NCI-H1694 (cell line): ENCODE data around the gene UTS2B.
A peak's percentile ranks its signal among the peaks of the same experiment; 100 is the strongest.

ENCODE experiments used
- DNase-seq: peaks from one replicate; lab custom pipeline; 2025; lab: John Stamatoyannopoulos, UW

Gene UTS2B

DNA sequence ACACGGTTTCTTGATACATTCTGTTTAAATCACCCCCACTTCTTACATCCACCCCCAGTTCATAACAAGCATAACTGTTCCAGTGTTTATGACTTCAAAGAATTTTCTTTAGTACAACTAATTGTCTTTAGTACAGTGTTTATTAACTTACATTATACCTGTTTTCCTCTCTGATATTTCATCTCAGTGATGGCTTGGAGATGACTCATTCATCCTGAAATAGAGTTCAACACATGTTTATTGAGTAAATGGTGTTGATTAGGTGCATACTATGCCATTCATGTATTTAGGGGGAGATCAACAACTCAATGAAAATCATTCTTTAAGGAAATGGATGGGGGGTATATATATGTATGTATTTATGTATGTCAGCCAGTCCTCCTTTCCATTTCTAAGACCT is 21.7 kb upstream of the UTS2B start:
- DNase-seq: no peak

DNA sequence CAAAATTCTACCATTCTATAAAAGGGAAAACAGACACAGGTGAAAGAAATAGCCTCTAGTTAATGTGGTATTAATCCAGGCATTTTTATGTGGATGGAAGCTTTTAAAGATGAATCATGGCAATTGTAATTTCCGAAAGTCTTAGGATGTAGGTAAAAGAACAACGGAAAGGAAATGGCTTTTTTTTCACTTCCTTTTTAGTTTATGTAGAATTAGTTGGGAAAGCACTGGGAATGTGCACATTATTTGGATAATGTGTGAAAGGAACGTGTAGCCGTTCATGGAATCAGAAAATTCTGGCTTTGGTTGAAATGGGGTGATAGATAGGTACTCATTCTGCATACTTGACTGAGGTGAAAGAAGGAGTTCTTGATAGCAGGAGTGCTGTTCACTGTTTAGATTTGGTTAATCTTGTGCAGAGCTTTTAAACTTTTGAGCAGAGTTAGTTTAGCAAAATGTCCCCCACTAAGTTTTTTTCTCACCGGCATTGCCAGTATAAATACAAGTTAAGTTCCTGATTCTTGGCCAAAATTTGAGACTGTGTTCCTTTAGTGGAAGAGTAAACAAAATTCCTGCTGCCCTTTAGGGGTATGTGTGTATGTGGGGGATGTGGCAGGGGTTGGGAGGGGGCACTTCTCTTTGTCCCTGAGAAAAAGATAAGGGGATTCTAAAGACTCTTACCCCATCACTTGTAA is 20.2 kb upstream of the UTS2B start:
- DNase-seq: no peak

DNA sequence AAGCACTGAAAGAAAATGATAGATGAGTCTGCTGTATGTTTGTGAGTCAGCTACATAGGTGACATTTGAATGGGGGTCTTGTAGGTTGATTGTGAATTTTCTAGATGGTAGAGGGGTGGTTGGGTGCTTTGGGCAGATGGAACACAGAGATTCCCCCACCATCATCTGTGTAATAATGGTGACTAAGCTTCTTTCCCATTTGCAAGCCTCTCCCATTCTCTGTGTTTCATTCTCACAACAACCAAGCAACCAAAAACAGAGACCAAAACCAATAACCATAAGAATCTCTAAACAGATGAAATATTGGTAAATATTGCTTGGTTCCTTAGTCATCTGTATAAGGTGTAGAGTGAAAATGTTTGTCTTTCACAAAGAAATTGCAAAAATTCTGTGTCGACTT is 17.8 kb upstream of the UTS2B start:
- DNase-seq: no peak

DNA sequence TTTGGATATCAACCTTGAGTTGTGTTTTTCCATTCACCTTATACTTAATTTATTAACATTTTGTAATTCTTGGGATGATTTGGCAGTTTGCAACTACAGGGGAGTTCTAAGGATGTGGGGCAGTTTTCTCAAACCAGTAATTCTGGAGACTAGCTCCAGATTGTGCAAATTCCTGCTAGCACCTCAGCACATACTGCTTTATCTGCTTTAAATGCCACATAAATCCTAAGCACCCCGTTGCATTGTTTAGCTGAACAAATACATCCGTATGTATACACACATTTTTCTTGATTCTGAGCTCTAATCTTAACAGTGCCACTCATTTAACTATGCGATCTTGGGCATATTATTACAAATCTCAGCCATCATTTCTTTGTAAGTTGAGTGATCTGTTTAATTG is 16.9 kb upstream of the UTS2B start:
- no peak for DNase-seq

DNA sequence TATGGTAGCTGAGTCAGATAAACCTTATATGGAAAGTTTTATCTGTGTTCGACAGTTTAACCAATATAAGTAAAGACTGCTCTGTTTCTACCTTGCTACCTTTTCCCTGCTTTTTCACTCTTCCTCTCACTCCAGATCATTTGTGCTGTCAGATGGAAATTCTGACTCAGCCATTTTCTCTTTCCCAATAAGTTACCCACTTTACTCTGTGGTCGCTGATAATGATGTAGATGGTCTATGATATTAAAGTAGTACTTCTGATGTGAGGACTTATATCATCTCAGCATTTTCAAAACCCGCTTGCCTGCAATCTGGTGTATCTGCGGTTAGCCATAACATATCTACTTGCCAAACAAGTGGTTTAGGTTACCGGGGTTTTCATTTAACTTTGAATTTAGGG is 15.0 kb upstream of the UTS2B start:
- no peak for DNase-seq

DNA sequence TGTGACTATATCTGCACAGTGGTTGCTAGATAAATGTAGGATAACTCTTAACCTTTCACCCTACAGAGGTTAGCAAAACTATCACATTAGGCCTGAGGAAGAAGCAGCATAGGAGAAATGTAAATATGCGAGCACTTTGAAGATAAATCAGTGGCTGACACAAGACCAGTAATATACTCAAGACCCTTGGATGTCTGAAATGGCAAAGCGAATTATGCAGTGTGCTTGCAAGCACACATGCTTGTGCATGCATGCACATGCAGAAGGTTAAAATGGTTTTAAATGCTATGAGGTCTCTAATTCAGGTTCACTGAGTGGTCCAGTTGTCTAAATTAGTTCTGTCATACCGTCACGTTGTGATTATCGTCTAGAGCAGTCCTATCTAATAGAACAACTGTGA is 13.6 kb upstream of the UTS2B start:
- no peak for DNase-seq

DNA sequence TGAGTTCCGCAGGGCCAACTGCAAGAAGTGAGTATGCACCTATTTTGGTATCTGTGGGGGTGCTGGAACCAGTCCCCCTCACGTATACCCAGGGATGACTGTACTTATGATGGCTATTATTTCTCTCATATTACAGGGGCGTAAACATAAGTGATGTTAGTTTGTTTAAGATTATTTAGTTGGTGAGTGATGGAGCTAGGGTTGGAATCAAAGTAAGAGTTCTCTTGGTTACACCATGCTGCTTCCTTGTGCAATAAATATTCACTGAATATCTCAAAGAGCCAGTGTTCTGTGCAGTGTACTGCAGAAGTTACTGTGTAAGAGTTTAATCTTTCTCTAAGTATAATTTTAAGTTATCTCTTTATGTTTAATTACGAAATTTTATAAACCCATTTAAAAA is 12.8 kb upstream of the UTS2B start:
- no peak for DNase-seq

DNA sequence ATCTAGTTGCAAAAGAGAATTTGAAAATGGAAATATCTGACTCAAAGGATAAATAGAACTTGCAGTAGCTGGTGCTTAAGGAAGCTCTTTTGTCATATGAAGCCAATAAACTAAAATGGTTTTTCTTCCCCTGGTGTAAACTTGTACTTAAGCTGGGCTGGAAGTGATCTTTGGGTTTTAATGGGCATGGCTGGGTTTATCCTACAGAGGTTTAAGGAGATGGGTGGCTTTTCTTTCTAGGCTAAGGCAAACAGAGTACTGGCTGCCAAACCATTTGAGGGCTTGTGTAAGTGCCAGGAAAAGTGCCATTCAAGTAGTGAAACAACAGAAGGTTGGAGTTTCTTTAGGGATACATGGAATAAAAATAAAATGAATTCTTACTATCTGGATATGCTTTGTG is 12.1 kb upstream of the UTS2B start:
- DNase-seq: no peak

DNA sequence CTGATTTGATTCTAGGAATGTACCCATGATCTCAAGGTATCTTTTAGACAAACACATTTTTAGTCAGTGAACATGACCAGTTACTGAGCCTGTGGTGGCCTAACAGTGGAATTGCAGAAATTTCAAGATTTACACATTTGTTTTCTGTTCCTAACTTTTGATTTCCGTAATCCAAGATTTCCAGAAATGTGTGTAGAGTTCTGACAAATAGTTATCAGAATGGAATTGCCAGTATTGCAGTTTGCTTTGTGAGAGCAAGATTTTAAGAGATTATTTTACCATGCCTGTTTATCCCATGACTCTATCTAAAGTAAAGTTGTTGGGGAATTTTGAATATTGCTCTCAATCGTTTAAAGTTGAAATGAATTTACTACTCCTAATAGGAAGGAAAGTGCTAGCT is 11.7 kb upstream of the UTS2B start:
- no peak for DNase-seq

DNA sequence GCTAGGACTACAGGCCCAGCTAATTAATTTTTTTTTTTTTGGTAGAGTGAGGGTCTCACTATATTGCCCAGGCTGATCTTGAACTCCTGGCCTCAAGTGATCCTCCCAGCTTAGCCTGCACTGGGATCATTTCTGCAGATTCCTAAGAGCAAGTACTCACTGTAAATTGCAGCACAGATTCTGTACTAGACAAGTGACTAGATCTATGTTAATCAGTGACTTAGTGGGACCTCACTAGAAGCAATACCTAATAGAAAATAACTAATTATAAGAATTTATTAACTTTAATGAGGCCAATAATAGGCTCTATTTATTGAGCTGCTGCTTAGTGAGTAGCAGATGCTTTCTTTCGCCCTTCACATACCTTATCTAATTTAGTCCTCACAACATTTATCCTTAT is 10.6 kb upstream of the UTS2B start:
- no peak for DNase-seq

DNA sequence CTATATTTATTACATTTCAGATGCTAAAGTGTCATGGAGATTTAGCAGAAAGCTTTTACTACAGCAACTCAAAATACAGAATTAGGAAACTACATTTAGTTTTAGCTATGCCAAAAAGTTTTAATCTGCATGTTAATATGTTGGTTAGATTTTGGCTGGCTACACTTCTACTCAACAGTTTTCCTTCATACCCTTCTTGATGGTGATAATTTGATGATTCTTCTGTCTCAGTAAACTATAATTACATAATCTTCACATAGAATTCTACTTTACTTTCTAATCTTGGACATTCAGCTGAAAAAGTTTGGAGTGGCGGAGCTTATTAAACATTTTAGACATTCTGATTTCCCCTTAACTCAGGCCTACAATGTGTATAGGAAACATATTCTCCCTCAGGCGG is 10.0 kb upstream of the UTS2B start:
- DNase-seq: no peak

DNA sequence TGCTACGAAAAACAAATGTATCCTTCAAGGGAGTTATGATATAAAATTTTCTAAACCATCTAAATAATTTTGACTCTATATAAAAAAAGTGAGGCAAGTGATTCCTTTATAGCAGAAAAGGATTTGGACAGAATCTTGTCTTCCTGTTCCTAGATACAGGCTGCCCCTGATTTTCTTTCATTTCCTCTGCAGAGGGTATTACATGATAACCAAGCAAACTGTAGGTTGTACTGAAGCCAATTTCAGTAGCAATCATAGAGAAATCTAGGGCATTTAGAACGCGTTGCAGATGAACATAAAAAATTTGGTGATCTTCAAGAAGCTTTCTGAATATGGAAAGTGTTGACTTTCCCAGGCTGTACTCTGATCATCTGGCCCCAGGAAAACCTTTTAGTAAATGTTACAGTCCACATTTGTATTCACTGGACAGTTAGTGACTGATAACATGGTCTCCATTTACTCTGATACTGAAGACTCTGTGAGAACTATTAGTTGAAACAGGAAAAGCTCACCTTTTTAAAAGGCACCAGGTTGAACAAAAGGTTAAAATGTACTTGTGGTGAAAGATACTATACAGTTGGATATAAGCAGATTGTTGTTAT is 9.1 kb upstream of the UTS2B start:
- DNase-seq: no peak

DNA sequence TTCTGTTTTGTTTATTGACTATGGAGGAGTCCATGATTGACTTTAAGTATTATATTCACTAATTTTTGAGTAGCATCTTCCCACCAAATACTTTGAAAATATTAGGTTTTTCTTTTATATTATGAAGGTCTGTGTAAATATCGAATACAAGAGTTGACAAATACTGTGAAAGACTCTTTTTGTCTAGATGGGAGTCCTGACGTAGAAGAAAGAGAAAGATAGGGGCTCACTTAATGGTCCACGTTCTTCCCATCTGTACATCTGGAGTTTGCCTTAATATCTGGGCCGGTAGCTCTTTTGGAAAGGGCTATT is 7.8 kb upstream of the UTS2B start:
- DNase-seq: no peak

DNA sequence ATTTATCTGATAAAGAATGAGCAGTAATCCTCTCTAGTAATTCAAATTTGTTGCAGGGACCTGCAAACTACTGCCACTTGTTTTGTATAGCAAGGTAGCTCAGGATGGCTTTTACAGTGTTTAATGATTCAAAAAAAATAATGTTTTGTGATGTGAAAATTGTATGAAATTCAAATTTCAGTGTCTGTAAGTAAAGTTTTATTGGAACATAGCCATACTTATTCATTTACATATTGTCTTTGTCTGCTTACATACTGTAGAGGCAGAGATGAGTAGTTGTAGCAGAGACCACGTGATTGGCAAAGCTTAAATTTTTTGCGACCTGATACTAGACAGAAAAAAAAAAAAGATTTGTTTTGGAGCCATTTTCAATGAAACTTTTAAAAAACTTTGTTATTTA is 6.5 kb upstream of the UTS2B start:
- no peak for DNase-seq

DNA sequence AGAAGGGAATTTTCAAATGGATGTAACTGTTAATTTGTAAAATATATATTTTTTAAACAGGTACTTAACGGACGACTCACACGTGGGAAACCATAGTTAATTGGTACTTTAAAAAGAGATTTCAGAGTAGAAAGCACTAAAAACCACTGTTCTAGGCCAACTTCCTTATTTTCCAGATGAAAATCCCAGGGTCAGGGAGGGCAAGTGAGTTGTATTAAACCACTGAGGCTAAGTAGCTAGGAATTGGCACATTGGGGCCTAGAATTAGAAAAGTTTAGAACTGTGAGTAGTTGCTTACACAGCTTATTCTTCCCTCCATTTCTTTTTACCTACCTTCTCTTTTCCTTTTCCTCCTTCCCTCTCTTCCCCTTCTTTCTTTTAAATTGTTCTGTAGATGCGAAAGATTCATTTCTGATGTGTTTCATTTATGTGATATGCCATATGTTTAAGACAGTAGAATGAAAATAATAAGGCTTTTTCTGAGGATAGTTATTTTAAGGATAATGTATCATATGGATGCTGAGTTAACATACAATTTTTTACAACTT is 4.1 kb upstream of the UTS2B start:
- DNase-seq: no peak

DNA sequence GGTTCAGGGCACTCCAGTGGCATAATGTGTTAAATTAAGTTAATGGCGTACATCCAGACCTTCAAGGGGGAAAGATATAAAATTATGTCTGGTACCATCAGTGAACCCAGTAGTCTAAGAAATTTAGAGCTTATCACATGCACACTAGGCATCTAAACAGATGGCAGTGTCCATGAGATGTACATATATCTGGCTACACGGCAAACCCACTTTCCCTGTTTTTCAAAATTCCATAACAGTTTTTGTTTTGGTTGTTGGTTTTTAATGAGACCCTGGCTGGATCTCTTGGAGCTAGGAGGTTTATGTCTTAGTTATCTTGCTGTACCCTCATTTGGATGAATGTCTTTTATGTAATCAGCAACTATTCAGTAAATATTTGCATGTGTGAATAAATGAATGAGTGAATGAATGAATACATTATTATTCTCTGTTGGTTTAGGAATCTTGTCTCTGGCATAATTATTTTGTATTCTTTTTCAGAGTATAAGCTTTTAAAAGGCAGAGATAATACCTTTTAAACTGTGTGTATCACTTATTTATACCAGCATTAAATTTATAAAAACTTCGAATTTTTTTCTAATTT is 3.1 kb upstream of the UTS2B start:
- DNase-seq: no peak

DNA sequence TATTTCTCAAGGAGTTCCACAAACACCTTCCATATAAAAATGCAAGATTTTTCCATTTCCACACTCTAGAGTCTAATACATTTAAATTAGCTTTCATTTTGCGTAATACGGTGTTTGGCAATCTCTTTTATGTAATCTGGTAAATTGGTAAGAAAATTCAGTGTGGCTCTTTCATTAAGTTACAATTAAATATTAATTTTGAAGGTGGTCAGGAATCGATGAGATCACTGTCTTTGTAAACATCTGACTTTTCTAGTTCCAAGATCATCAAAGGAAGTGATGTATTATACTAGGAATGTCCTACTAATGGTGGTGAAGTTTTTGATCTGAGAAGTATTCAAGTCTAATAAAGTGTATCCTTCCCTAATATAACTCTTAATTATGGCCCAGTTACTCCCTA is 1.1 kb upstream of the UTS2B start:
- DNase-seq: no peak

DNA sequence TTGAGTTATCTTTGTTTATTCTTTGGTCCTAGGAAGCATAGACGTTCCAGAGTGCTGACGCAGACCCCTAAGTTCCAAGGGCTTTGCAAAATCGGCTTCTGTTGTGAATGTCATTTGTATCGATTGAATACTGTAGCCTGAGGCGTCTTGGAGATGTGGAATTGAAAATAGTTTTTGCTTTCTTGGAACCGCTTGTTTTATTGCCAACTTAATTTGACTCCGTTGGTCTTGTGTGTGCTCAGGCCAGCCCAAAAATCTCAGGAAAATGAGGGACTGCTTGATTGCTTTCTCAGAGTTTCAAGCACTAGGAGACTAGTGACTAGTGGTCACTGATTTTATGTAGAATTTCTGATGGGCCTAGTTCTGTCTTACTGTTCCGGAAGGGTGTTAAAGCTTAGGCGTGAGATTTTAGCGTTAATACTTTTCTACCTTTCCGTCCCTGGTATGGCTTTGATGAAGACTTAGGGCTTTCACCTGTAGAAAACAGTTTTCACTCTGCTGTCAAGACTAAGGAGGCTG is 263 bp upstream of the UTS2B start:
- DNase-seq: no peak

DNA sequence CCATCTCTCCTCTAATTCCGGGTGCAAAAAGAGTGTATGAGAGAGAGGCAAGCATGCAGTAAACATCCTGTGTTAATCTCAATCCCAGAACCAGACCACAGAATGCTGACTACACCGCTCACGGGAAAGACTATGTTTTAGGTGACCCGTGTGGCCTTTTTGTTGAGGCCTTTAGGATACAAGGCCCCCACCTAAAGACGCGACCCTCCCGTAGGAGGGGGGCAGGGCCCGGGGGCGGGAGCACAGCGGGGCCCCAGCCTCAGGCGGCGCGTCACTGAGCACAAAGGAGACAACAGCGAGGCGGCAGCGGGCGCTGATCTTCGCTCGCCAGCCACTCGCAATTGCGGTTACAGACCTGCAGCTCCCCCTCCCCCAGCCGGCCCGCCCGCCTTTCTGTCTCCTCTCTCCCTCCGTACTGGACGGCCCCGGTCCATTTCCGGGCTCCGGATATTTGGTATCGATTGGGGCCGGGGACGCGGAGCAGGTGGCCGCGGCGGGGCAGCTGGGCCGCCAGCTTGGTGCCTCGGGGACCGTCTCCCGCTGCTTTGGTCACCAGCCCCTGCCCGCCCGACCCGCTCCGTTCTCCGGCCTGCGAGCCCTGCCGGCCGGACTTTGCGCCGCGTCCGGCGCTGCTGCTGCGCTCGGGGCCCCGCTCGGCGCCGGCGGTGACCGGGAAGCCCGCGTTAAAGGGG is 1.2 kb downstream of the UTS2B start, which contains the start of gene CCDC50:
Gene CCDC50, plus strand, starts transcription at position 433 of the 692 bp plus-strand sequence. CDS start 281 bp downstream, outside the sequence.
- peak; percentile 37 for DNase-seq

DNA sequence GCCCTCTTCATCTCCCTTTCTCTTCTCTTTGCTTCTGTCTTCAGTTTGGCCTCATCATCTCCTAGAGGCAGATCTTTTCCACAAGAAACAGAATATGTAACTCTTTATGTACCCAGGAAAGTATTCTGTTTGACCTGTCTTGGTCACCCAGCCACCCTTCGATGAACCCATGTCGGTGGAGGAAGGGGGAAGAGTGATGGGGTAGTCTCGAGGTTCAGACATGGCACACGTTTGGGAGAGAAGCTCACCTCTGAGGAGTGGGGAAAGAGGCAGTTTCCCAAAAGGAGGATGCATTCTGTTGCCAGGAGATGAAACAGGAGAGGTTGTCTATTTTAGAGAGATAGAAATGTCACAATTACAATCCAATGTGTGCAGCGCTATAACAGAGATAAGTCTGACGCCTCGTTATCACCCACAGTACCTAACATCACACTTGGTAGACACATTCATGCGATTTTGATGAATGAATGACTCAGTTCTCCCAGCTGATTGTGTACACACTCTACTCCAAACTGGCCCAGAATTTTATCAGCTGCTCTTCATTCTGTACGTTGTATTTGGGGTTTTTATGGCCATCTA is 1.9 kb downstream of the UTS2B start:
- no peak for DNase-seq

DNA sequence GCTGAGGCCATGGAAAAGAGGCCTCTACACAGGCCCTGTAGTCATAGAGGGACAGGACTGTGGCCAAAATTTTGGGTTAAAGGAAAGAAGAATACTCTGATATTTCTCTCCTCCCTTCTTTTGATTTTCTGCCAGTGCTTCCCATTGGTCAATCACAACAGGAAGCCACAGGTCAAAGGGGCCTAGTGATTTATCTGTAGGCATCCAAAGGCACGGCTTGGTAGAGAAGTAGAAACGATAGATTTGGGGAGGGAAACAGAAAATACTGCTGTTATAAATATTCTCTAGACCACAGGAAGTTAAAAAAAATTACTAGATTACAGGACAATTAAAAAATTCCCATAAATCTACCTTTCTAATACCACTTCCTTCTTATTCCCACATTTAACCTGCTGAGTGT is 2.8 kb downstream of the UTS2B start:
- DNase-seq: no peak

DNA sequence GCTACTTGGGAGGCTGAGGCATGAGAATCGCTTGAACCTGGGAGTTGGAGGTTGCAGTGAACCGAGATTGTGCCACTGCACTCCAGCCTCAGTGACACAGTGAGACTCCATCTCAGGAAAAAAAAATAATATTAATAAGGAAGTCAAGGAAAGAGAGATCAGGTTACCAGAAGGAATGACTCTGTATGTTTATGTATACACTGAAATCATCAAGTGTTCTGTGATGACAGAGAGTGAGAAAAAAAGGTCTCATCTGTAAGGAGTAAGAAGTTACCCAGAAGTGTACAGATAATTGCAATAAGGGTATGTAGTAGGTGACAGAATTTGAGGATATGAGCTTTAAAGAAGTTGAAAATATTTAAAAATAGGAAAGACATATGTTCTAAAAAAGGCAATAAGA is 5.4 kb downstream of the UTS2B start:
- no peak for DNase-seq
